ENCODE measurements around the gene KLHL35. TPM values are rescaled to one million over a fixed set of nuclear protein-coding genes. Genes with fewer than 3 reads are reported as not detected.

The KLHL35 gene
- total and polyA plus RNA-seq, 2 of the 4 experiments (the other 2 are of a cell fraction) = 1.6 to 3.3 TPM

- no peak for TF ChIP-seq RCOR1 (IDR thresholded peaks at IDR 0.05; ENCODE audit: insufficient replicate concordance, low read length)
These were observed 32.7 kb downstream of the KLHL35 start (continued) for GRCh38 chr11:75400146-75400865.

- in situ Hi-C loops (cut with MboI; ENCODE audit: low sequenced_read_pairs) = no loop called here
- peak within 1 kb of the TSS; percentile 86 for H3K27ac ChIP-seq (ENCODE audit: insufficient read depth, low read length)
- H3K9me3 ChIP-seq (ENCODE audit: control insufficient read depth, insufficient read depth, low read length) = no peaks in the 10 kb centered on the region
- dilution Hi-C loops (cut with HindIII; ENCODE audit: low sequenced_read_pairs, unreplicated experiment) = no loop called here
- peaks cover 14 to 38% of the 10 kb centered on the region in 2 experiments for H3K79me1 ChIP-seq (ENCODE audit: low read depth in 1 of 2, low read length in 2 of 2)
- H2BK120ac ChIP-seq (ENCODE audit: low read depth, low read length) = no peak within 1 kb of the TSS
- peaks cover 38% of the 10 kb centered on the region for H3K36me3 ChIP-seq (ENCODE audit: control insufficient read depth, insufficient read depth, low read length)
- peak within 1 kb of the TSS; percentile 95 for H2AK9ac ChIP-seq (replicated peaks; ENCODE audit: low read depth, low read length, poor library complexity)
- peak within 1 kb of the TSS; percentile 79 for H4K91ac ChIP-seq (ENCODE audit: insufficient read depth, low read depth, low read length)
- H3K9me1 ChIP-seq (ENCODE audit: insufficient read depth, low read length) = peaks cover 6% of the 10 kb centered on the region; the same call in 1 of the 2 replicates
- peak within 1 kb of the TSS; percentile 88 for H2AFZ ChIP-seq (replicated peaks; ENCODE audit: low read length, poor library complexity)
- no peak within 1 kb of the TSS for H2BK20ac ChIP-seq (ENCODE audit: low read depth, low read length)
- H3K18ac ChIP-seq (ENCODE audit: low read depth, low read length) = no peak within 1 kb of the TSS; the same call in none of the 2 replicates
- WGBS, 2 experiments (ENCODE audit: extremely low coverage in 2 of 2, insufficient read length in 1 of 2) = 0% methylated on average over 12 of the region's 55 CpGs; no CpG with 5 or more reads in 1 of the 2 experiments
- peak within 1 kb of the TSS; percentile 95 for H3K9ac ChIP-seq (ENCODE audit: low read depth, low read length)
- H3K4ac ChIP-seq (ENCODE audit: low read depth, low read length) = peak within 1 kb of the TSS; percentile 73
- DNase-seq = peak; percentile 91
- CTCF ChIA-PET = interaction anchor here (1.3 kb wide), 1 partner anchor 45 kb away, joined by 3 read pairs; no protein-coding TSS in a partner anchor
- peak; percentile 91 for ATAC-seq (ENCODE audit: low read depth)
- H2BK5ac ChIP-seq (ENCODE audit: low read depth, low read length, poor library complexity, severe bottlenecking) = peak within 1 kb of the TSS; percentile 91
- H2BK15ac ChIP-seq (ENCODE audit: low read depth, low read length) = no peak within 1 kb of the TSS
- peaks cover 5% of the 10 kb centered on the region for H3K4me1 ChIP-seq (ENCODE audit: control insufficient read depth, insufficient read depth, low read length)
- peak within 1 kb of the TSS; percentile 57 to 85 for H4K8ac ChIP-seq (ENCODE audit: low read depth in 2 of 2, low read length in 2 of 2)
- peak within 1 kb of the TSS; percentile 84 for H3K23ac ChIP-seq (ENCODE audit: low read depth, low read length)
- no TSS peak for BruUV-seq (replicated peaks)
- intact Hi-C loops (cut with micrococcal nuclease) = no loop called here
- H4K20me1 ChIP-seq (ENCODE audit: insufficient read depth, low read length) = peaks cover 52% of the 10 kb centered on the region
- H3K4me3 ChIP-seq (ENCODE audit: insufficient read depth, low read depth, low read length) = peak within 1 kb of the TSS; percentile 88
- peak within 1 kb of the TSS; percentile 96 for H3K4me2 ChIP-seq (ENCODE audit: low read depth, low read length)
- peaks cover 3% of the 10 kb centered on the region; the same call in 1 of the 2 replicates for H3K27me3 ChIP-seq (ENCODE audit: control insufficient read depth, insufficient read depth, low read length)
- POLR2A ChIA-PET (ENCODE audit: unreplicated experiment) = interaction anchor here (0.6 kb wide), 1 partner anchor 122 kb away, joined by 3 read pairs; no protein-coding TSS in a partner anchor
- peak within 1 kb of the TSS; percentile 83 for H2AK5ac ChIP-seq (ENCODE audit: low read depth, low read length)
- peak within 1 kb of the TSS; percentile 84 for H3K14ac ChIP-seq (replicated peaks; ENCODE audit: low read depth, low read length)
- peak within 1 kb of the TSS; percentile 87 for H3K56ac ChIP-seq (ENCODE audit: extremely low read depth, insufficient read depth, low read length)
- peak within 1 kb of the TSS; percentile 53 for H4K5ac ChIP-seq (ENCODE audit: low read depth, low read length)
- TF ChIP-seq SMC3 (IDR thresholded peaks at IDR 0.05; ENCODE audit: low read depth, low read length) (no peak), ELK1 (IDR thresholded peaks at IDR 0.05; ENCODE audit: borderline replicate concordance, low read depth, low read length) (no peak), RAD21 (IDR thresholded peaks at IDR 0.05; ENCODE audit: low read length) (no peak), RFX5 (IDR thresholded peaks at IDR 0.05; ENCODE audit: low read depth, low read length) (no peak), CEBPB (IDR thresholded peaks at IDR 0.05; ENCODE audit: low read depth, low read length) (no peak), FOS (IDR thresholded peaks at IDR 0.05; ENCODE audit: low read depth, low read length) (0 out of 2 replicates have a peak, but pooled peaks have one; percentile 5), BHLHE40 (IDR thresholded peaks at IDR 0.05; ENCODE audit: low read depth, low read length) (peak; percentile 50; the same call in 1 of the 2 replicates), MXI1 (IDR thresholded peaks at IDR 0.05; ENCODE audit: borderline replicate concordance, low read depth, low read length) (peak; percentile 85), CHD1 (IDR thresholded peaks at IDR 0.05; ENCODE audit: low read depth, low read length) (peak; percentile 80; the same call in 1 of the 2 replicates), MAFK (IDR thresholded peaks at IDR 0.05; ENCODE audit: low read depth, low read length) (no peak), RCOR1 (IDR thresholded peaks at IDR 0.05; ENCODE audit: insufficient replicate concordance, low read length) (no peak), MAZ (IDR thresholded peaks at IDR 0.05; ENCODE audit: borderline replicate concordance, low read depth, low read length) (peak; percentile 58; the same call in 1 of the 2 replicates)
These were observed 33.5 kb downstream of the KLHL35 start, which contains the start of gene RPS3 for GRCh38 chr11:75399344-75400145. Gene RPS3 (plus strand): TSS chr11:75399518. CDS start chr11:75399548, 30 bp downstream.

All from IMR-90 (cell line).